Measurements from ENCODE around the gene KCNC2.

Gene KCNC2

DNA sequence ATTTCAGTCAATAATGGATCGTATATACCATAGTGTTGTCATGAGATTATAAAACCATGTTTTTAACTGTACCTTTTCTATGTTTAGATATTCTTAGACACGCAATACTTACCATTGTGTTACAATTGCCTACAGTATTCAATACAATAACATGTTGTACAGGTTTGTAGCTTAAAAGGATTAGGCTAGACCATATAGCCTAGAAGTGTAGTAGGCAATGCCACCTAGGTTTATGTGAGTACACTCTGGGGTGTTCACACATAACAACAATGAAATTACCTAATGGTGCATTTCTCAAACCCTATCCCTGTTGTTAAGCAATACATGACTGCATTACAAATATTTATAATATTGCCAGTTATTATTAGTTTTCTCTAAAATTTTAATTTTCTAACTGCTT is 144.2 kb downstream of the KCNC2 start:
- Histone ChIP-seq H3K4me3 (ENCODE audit: insufficient read depth, low read length, poor library complexity, severe bottlenecking) (no peak overlapping the region), H3K36me3 (ENCODE audit: low read length) (no peaks in the 10 kb centered on the region), H3K27ac (ENCODE audit: low read depth, low read length) (no peak overlapping the region), H3F3A (ENCODE audit: insufficient read depth) (no peaks in the 10 kb centered on the region), H3K79me2 (ENCODE audit: insufficient read depth, low read length) (no peaks in the 10 kb centered on the region), H3K9ac (ENCODE audit: low read length) (no peak overlapping the region), H3K9me2 (replicated peaks; ENCODE audit: insufficient read depth, low read length) (no peaks in the 10 kb centered on the region), H3K27me3 (ENCODE audit: low read length) (no peaks in the 10 kb centered on the region), H3K9me3 (ENCODE audit: insufficient read depth, low read length) (no peaks in the 10 kb centered on the region), H2AFZ (ENCODE audit: low read depth, low read length, severe bottlenecking) (no peak overlapping the region), H3K4me2 (ENCODE audit: low read depth, low read length, poor library complexity, severe bottlenecking) (no peak overlapping the region), H4K20me1 (ENCODE audit: low read depth, low read length) (no peaks in the 10 kb centered on the region)
- no peak for TF ChIP-seq EZH2phosphoT487 (conservative IDR thresholded peaks at IDR 0.05; ENCODE audit: low read length)

DNA sequence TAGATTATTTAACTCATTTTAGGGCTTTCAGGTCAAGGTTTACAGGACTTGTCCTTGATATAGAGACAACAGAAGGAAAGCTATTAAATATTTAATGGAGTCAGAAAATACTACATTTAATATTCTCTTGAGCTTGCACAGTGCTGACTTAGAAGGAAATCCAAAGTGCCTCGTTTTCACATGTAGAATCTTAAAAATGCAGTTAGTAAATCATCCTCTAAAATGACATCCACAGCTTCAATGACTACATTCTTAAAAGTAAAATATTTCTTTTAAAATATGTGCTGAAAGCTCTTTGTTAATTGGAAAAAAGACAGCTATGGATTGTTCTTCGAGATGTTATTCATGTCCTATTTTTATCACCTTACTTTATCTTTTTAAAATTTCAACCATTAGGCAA is 146.9 kb downstream of the KCNC2 start:
- Histone ChIP-seq H3K4me3 (ENCODE audit: insufficient read depth, low read length, poor library complexity, severe bottlenecking) (no peak overlapping the region), H3K79me2 (ENCODE audit: insufficient read depth, low read length) (no peaks in the 10 kb centered on the region), H3K9me3 (ENCODE audit: insufficient read depth, low read length) (no peaks in the 10 kb centered on the region), H4K20me1 (ENCODE audit: low read depth, low read length) (no peaks in the 10 kb centered on the region), H3K4me2 (ENCODE audit: low read depth, low read length, poor library complexity, severe bottlenecking) (no peak overlapping the region), H3K36me3 (ENCODE audit: low read length) (no peaks in the 10 kb centered on the region), H3F3A (ENCODE audit: insufficient read depth) (no peaks in the 10 kb centered on the region), H3K27ac (ENCODE audit: low read depth, low read length) (no peak overlapping the region), H2AFZ (ENCODE audit: low read depth, low read length, severe bottlenecking) (no peak overlapping the region), H3K27me3 (ENCODE audit: low read length) (no peaks in the 10 kb centered on the region), H3K9ac (ENCODE audit: low read length) (no peak overlapping the region), H3K9me2 (replicated peaks; ENCODE audit: insufficient read depth, low read length) (no peaks in the 10 kb centered on the region)
- TF ChIP-seq, protein P1, sequence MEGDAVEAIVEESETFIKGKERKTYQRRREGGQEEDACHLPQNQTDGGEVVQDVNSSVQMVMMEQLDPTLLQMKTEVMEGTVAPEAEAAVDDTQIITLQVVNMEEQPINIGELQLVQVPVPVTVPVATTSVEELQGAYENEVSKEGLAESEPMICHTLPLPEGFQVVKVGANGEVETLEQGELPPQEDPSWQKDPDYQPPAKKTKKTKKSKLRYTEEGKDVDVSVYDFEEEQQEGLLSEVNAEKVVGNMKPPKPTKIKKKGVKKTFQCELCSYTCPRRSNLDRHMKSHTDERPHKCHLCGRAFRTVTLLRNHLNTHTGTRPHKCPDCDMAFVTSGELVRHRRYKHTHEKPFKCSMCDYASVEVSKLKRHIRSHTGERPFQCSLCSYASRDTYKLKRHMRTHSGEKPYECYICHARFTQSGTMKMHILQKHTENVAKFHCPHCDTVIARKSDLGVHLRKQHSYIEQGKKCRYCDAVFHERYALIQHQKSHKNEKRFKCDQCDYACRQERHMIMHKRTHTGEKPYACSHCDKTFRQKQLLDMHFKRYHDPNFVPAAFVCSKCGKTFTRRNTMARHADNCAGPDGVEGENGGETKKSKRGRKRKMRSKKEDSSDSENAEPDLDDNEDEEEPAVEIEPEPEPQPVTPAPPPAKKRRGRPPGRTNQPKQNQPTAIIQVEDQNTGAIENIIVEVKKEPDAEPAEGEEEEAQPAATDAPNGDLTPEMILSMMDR (IDR thresholded peaks at IDR 0.05; ENCODE audit: insufficient read depth, low read length, poor library complexity, severe bottlenecking) = no peak
- no peak for TF ChIP-seq EZH2phosphoT487 (conservative IDR thresholded peaks at IDR 0.05; ENCODE audit: low read length)

DNA sequence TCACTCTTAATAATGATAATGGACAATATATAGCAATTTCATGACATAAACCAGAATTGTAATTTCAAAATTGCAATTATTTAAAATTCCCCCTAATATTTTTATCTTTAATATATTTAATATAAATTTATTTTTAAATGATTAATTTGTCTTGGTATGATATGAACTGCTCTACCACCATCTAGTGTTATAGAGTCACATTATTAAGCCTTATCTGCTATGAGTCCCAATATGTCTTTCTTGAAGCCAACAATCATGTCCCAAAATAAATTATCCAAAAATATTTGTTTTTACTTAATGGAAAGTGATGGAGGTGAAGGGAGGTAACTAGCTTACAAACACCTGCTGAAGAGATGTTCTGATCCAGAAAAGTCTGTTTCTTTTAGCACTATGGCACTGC is 151.4 kb downstream of the KCNC2 start:
- H2AFZ ChIP-seq (ENCODE audit: low read depth, low read length, severe bottlenecking) = no peak overlapping the region
- no peaks in the 10 kb centered on the region for H3K36me3 ChIP-seq (ENCODE audit: low read length)
- H3K27ac ChIP-seq (ENCODE audit: low read depth, low read length) = no peak overlapping the region
- H3K9ac ChIP-seq (ENCODE audit: low read length) = no peak overlapping the region
- H4K20me1 ChIP-seq (ENCODE audit: low read depth, low read length) = no peaks in the 10 kb centered on the region
- H3K4me2 ChIP-seq (ENCODE audit: low read depth, low read length, poor library complexity, severe bottlenecking) = no peak overlapping the region
- H3K79me2 ChIP-seq (ENCODE audit: insufficient read depth, low read length) = no peaks in the 10 kb centered on the region
- no peak overlapping the region for H3K4me3 ChIP-seq (ENCODE audit: insufficient read depth, low read length, poor library complexity, severe bottlenecking)
- no peaks in the 10 kb centered on the region for H3K9me2 ChIP-seq (replicated peaks; ENCODE audit: insufficient read depth, low read length)
- H3K27me3 ChIP-seq (ENCODE audit: low read length) = no peaks in the 10 kb centered on the region
- H3F3A ChIP-seq (ENCODE audit: insufficient read depth) = no peaks in the 10 kb centered on the region
- TF ChIP-seq EZH2phosphoT487 (conservative IDR thresholded peaks at IDR 0.05; ENCODE audit: low read length) = no peak
- TF ChIP-seq, protein P1 (IDR thresholded peaks at IDR 0.05; ENCODE audit: insufficient read depth, low read length, poor library complexity, severe bottlenecking) = no peak
- no peaks in the 10 kb centered on the region for H3K9me3 ChIP-seq (ENCODE audit: insufficient read depth, low read length)

DNA sequence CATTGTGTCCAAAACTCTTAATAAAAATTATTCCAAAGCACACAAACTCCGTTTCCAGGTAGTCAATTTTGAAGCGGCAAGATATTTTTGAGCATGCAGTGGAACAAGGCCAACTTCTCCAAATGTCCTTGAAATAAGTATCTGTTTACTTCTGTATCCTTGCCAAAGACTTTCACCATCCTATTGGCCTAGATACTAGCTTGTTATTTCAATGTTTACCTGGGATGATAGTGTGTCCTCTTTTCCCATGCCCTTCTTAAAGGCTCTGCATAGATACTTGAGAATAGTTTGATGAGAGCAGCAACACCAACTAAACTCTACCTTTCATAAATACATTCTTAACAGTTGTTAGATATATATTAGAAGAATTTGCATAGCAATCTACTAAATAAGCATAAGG is 160.9 kb downstream of the KCNC2 start:
- Histone ChIP-seq H3K27me3 (ENCODE audit: low read length) (no peaks in the 10 kb centered on the region), H4K20me1 (ENCODE audit: low read depth, low read length) (no peaks in the 10 kb centered on the region), H3F3A (ENCODE audit: insufficient read depth) (no peaks in the 10 kb centered on the region), H3K9me3 (ENCODE audit: insufficient read depth, low read length) (no peaks in the 10 kb centered on the region), H3K27ac (ENCODE audit: low read depth, low read length) (no peak overlapping the region), H3K4me3 (ENCODE audit: insufficient read depth, low read length, poor library complexity, severe bottlenecking) (no peak overlapping the region), H2AFZ (ENCODE audit: low read depth, low read length, severe bottlenecking) (no peak overlapping the region), H3K9ac (ENCODE audit: low read length) (no peak overlapping the region), H3K4me2 (ENCODE audit: low read depth, low read length, poor library complexity, severe bottlenecking) (no peak overlapping the region), H3K36me3 (ENCODE audit: low read length) (no peaks in the 10 kb centered on the region), H3K9me2 (replicated peaks; ENCODE audit: insufficient read depth, low read length) (no peaks in the 10 kb centered on the region), H3K79me2 (ENCODE audit: insufficient read depth, low read length) (no peaks in the 10 kb centered on the region)
- TF ChIP-seq EZH2phosphoT487 (conservative IDR thresholded peaks at IDR 0.05; ENCODE audit: low read length) = no peak
- TF ChIP-seq, protein P1 (IDR thresholded peaks at IDR 0.05; ENCODE audit: insufficient read depth, low read length, poor library complexity, severe bottlenecking) = no peak

Data from SU-DHL-6 (cell line).